Right lobe of liver (tissue), 6 donors: Measurements from ENCODE around the gene DDX47. TPM values are rescaled to one million over a fixed set of nuclear protein-coding genes. Genes with fewer than 3 reads are reported as not detected.
"Not testable (repeated sequence)": the region's sequence is repeated elsewhere in the genome, so short reads cannot be mapped to it uniquely, and the experiment has no call there.

Experiments
- ATAC-seq, 4 donors: fragments of 200-7000 bp; cut with Tn5 transposase; one replicate each; pipeline ENCODE4 v1.9.1; 2020; ENCODE audit warnings: mild to moderate bottlenecking in 4 of 4, moderate library complexity in 4 of 4
- DNase-seq, 3 donors: peaks; one replicate each; pipeline ENCODE4 v3.0.0-alpha.2; 2020
- H3K27ac ChIP-seq, 3 donors: fragments of 200-600 bp; one replicate each; pipeline ENCODE4 v1.8.0; 2022
- H3K27me3 ChIP-seq, 2 donors: fragments of 200-600 bp; one replicate each; pipeline ENCODE4 v1.8.0; 2022
- H3K36me3 ChIP-seq, 4 donors: fragments of 200-600 bp; sonication (generic) in 1 of 4; one replicate each; pipeline versions ENCODE4 v1.5.1 to v1.8.0; 2017 to 2022; ENCODE audit warnings: control low read depth in 1 of 4
- H3K4me1 ChIP-seq, 4 donors: fragments of 200-600 bp; sonication (generic) in 1 of 4; one replicate each; pipeline versions ENCODE4 v1.5.1 to v1.8.0; 2017 to 2022; ENCODE audit warnings: control low read depth in 1 of 4
- H3K4me3 ChIP-seq, 3 donors: fragments of 200-600 bp; one replicate each; pipeline ENCODE4 v1.8.0; 2022
- H3K9me3 ChIP-seq, 4 donors: fragments of 200-600 bp; sonication (generic) in 1 of 4; one replicate each; pipeline versions ENCODE4 v1.5.1 to v1.8.0; 2017 to 2022; ENCODE audit warnings: control low read depth in 1 of 4
- POLR2A ChIP-seq: fragments of 450-650 bp; IDR thresholded peaks from one replicate; pipeline ENCODE4 v1.6.1; 2017; ENCODE audit warnings: antibody characterized with exemption, mild to moderate bottlenecking
- WGBS: methylation state at CpG from one replicate; pipeline ENCODE4 v1.1.6; 2018; ENCODE audit warnings: low coverage, low lambda C conversion rate; ENCODE audit not compliant: insufficient coverage; ENCODE audit errors: missing lambda C conversion rate; 5-methylcytosine and 5-hydroxymethylcytosine counted together
- intact Hi-C, 2 donors: fragments of 100-400 bp; cut with DNase I; formaldehyde crosslinking; loops; one replicate each; pipeline versions ENCODE4 v1.11.2 to v1.14.1; 2022
- total RNA-seq, 6 experiments: library from RNA; depleted of rRNA in 2 of 6; stranded (reverse); fragments of >200 nt in 2 of 6; fragmentation: NEBNext Ultra II Directional in 3 of 6; extraction: Animal tissue kit (Norgen Biotek cat#: 25700) in 3 of 6; gene quantifications; one replicate each; pipeline versions ENCODE4 v1.1.0 to v1.2.4, GENCODE V29; 2016 to 2023
- TF ChIP-seq, protein P1 (sequence below), 4 donors: fragments of 200-600 bp in 3 of 4; fragments of 450-650 bp in 1 of 4; IDR thresholded peaks; one replicate each; pipeline versions ENCODE4 v1.5.1 to v1.8.0; 2016 to 2022; ENCODE audit warnings: antibody characterized with exemption in 4 of 4, mild to moderate bottlenecking in 2 of 4
- donor health status: DM: no; HTN: yes; CAD: no.
- donor health status: DM: no; HTN: no; CAD: no.
- donor health status: DM: no; HTN: no; CAD: no.
- donor health status: DM: no; HTN: yes; CAD: no.
- donor health status: DM: no; HTN: yes; CAD: no.

DDX47 gene
- total RNA-seq, 6 experiments from 2014 or later, result 23.8 to 30.2 (median 25.3) TPM

DNA sequence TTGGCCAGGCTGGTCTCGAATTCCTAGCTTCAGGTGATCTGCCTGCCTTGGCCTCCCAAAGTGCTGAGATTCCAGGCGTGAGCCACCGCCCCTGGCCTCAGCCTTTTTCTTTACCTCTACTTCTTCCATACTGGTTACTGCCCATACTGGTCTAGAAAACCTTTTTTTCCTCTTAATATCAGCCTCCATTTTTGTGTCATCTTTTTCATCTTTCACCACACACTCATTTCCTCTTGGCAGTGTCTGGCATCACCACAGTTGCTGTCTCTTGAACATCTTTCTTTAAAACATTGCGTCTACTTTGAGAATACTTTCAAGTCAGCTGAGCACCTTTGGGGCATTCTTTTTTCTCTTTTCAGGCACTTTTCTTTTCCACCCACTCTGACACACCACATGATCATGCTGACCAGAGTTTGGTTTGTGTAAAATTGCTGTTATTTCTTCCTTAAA is 32.7 kb downstream of the DDX47 start:
- DNase-seq, result no peak
- no peaks in the 10 kb centered on the region for H3K4me1 ChIP-seq
- no peaks in the 10 kb centered on the region for H3K36me3 ChIP-seq
- TF ChIP-seq POLR2A, result no peak
- TF ChIP-seq, protein P1, sequence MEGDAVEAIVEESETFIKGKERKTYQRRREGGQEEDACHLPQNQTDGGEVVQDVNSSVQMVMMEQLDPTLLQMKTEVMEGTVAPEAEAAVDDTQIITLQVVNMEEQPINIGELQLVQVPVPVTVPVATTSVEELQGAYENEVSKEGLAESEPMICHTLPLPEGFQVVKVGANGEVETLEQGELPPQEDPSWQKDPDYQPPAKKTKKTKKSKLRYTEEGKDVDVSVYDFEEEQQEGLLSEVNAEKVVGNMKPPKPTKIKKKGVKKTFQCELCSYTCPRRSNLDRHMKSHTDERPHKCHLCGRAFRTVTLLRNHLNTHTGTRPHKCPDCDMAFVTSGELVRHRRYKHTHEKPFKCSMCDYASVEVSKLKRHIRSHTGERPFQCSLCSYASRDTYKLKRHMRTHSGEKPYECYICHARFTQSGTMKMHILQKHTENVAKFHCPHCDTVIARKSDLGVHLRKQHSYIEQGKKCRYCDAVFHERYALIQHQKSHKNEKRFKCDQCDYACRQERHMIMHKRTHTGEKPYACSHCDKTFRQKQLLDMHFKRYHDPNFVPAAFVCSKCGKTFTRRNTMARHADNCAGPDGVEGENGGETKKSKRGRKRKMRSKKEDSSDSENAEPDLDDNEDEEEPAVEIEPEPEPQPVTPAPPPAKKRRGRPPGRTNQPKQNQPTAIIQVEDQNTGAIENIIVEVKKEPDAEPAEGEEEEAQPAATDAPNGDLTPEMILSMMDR (IDR thresholded peaks at IDR 0.05), result no peak
- H3K27me3 ChIP-seq, result no peaks in the 10 kb centered on the region
- no peak for ATAC-seq
- intact Hi-C loops, result no loop called here
- H3K27ac ChIP-seq, result no peak overlapping the region
- WGBS, result 100% methylated on average over 4 of the region's 4 CpGs
- H3K4me3 ChIP-seq, result no peak overlapping the region
- no peaks in the 10 kb centered on the region for H3K9me3 ChIP-seq

DNA sequence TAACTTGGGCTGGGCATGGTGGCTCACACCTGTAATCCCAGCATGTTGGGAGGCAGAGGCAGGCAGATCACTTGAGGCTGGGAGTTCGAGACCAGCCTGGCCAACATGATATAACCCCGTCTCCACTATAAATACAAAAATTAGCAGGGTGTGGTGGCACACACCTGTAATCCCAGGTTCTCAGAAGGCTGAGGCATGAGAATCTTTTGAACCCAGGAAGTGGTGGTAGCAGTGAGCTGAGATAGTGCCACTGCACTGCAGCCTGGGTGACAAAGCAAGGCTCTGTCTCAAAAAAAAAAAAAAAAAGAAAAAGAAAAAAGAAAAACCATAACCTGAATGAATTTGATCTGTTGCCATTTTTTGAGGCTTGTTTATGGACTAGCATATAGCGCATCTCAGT is 33.6 kb downstream of the DDX47 start:
- ATAC-seq, H3K36me3 ChIP-seq, H3K27ac ChIP-seq, H3K9me3 ChIP-seq, H3K4me3 ChIP-seq, intact Hi-C loops, H3K27me3 ChIP-seq, DNase-seq, H3K4me1 ChIP-seq: not testable (repeated sequence)
- WGBS, result 100% methylated on average over 3 of the region's 3 CpGs

- DNase-seq (no peak), ATAC-seq (no peak)
- Histone ChIP-seq H3K4me3 (no peak overlapping the region), H3K4me1 (no peaks in the 10 kb centered on the region), H3K36me3 (no peaks in the 10 kb centered on the region), H3K27me3 (no peaks in the 10 kb centered on the region), H3K27ac (no peak overlapping the region), H3K9me3 (no peaks in the 10 kb centered on the region)
- TF ChIP-seq, protein P1 (IDR thresholded peaks at IDR 0.05), result no peak
- no peak for TF ChIP-seq POLR2A
- intact Hi-C loops, result no loop called here
- 51% methylated on average over 3 of the region's 3 CpGs for WGBS
Measured at GRCh38 chr12:12853435-12853834, 40.3 kb downstream of the DDX47 start.

GRCh38 chr12:12859690-12860089 is 46.5 kb downstream of the DDX47 start:
- H3K4me1 ChIP-seq, result no peaks in the 10 kb centered on the region
- no peak for DNase-seq
- no peak for ATAC-seq
- intact Hi-C loops, result no loop called here
- 100% methylated on average over 1 of the region's 1 CpG for WGBS
- no peak for TF ChIP-seq POLR2A
- TF ChIP-seq, protein P1 (IDR thresholded peaks at IDR 0.05), result no peak
- H3K27ac ChIP-seq, result no peak overlapping the region
- H3K9me3 ChIP-seq, result no peaks in the 10 kb centered on the region
- no peaks in the 10 kb centered on the region for H3K36me3 ChIP-seq
- H3K4me3 ChIP-seq, result no peak overlapping the region
- H3K27me3 ChIP-seq, result no peaks in the 10 kb centered on the region

DNA sequence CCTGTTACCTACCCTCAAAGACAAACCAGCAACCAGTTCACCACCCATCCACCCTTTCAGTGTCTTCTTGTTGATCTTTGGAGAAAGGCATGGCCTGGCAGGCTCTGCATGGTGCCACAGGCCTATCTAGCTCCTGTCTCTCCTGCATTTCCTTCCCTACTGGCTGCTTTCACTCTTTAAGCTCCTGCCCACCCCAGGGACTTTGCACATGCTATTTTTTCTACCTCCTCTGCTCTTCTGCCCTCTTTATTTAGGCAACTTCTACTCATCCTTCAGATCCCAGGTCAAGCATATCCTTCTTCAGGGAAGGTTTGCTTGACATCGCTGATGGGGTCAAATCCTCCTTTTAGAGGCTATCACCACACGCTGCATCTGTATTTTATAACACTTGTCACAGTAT is 51.1 kb downstream of the DDX47 start:
- TF ChIP-seq, protein P1 (IDR thresholded peaks at IDR 0.05), result no peak
- no peak for TF ChIP-seq POLR2A
- no peak overlapping the region for H3K4me3 ChIP-seq
- no peaks in the 10 kb centered on the region for H3K36me3 ChIP-seq
- no peak for ATAC-seq
- whole genome bisulfite sequencing, result 91% methylated on average over 2 of the region's 2 CpGs
- intact Hi-C loops, result no loop called here
- no peak for DNase-seq
- no peaks in the 10 kb centered on the region for H3K9me3 ChIP-seq
- H3K27me3 ChIP-seq, result no peaks in the 10 kb centered on the region
- no peak overlapping the region for H3K27ac ChIP-seq
- H3K4me1 ChIP-seq, result no peaks in the 10 kb centered on the region
